Common myeloid progenitor, CD34-positive (primary cell): Measurements from ENCODE around the gene PRKAR2A.
"Not testable (repeated sequence)": the region's sequence is repeated elsewhere in the genome, so short reads cannot be mapped to it uniquely, and the experiment has no call there.

ENCODE experiments used
- CTCF ChIA-PET: fragments of 350-600 bp; sonication (Branson Sonifier 250); formaldehyde crosslinking; loops from one replicate; lab custom pipeline; 2021; ENCODE audit warnings: antibody characterized with exemption; lab: Charles Lee
- POLR2A ChIA-PET: fragments of 350-600 bp; sonication (Branson Sonifier 250); formaldehyde crosslinking; loops from one replicate; lab custom pipeline; 2021; ENCODE audit warnings: antibody characterized with exemption; lab: Charles Lee
- DNase-seq, 3 donors: peaks; one replicate each; pipeline versions ENCODE4 v3.0.0 to v3.0.0-alpha.2; 2013
- H3K27ac ChIP-seq, 2 experiments: 1 replicate in 1 of 2; 2 replicates in 1 of 2; pipeline ENCODE4 v1.7.0; 2013; ENCODE audit warnings: inconsistent platforms in 2 of 2, low read length in 2 of 2, mild to moderate bottlenecking in 2 of 2, low read depth in 1 of 2, moderate library complexity in 1 of 2; ENCODE audit not compliant: severe bottlenecking in 2 of 2, insufficient read depth in 1 of 2, poor library complexity in 1 of 2
- H3K27me3 ChIP-seq, 5 experiments: replicated peaks in 2 of 5; 1 replicate in 3 of 5; 2 replicates in 2 of 5; pipeline versions ENCODE4 v1.6.1 to v1.7.0; 2013; ENCODE audit warnings: low read length in 4 of 5, mild to moderate bottlenecking in 2 of 5, moderate library complexity in 2 of 5, inconsistent platforms in 1 of 5; ENCODE audit not compliant: insufficient read depth in 5 of 5, control insufficient read depth in 4 of 5
- H3K36me3 ChIP-seq, 4 experiments: 1 replicate in 2 of 4; 2 replicates in 2 of 4; pipeline versions ENCODE4 v1.6.1 to v1.7.0; 2013; ENCODE audit warnings: low read length in 3 of 4, control low read depth in 1 of 4, mild to moderate bottlenecking in 1 of 4; ENCODE audit not compliant: control insufficient read depth in 4 of 4, insufficient read depth in 4 of 4
- H3K4me1 ChIP-seq, 4 experiments: 1 replicate in 3 of 4; 2 replicates in 1 of 4; pipeline versions ENCODE4 v1.6.1 to v1.7.1; 2013; ENCODE audit warnings: low read length in 3 of 4, mild to moderate bottlenecking in 3 of 4, control low read depth in 1 of 4, inconsistent platforms in 1 of 4, moderate library complexity in 1 of 4; ENCODE audit not compliant: control insufficient read depth in 4 of 4, insufficient read depth in 4 of 4; ENCODE audit errors: control extremely low read depth in 1 of 4
- H3K4me3 ChIP-seq, 7 experiments: 1 replicate in 4 of 7; 2 replicates in 3 of 7; pipeline versions ENCODE4 v1.5.1 to v1.7.0; 2013; ENCODE audit warnings: mild to moderate bottlenecking in 7 of 7, low read length in 6 of 7, moderate library complexity in 6 of 7, inconsistent platforms in 2 of 7, low read depth in 2 of 7, control low read depth in 1 of 7; ENCODE audit not compliant: insufficient read depth in 4 of 7, control insufficient read depth in 1 of 7; ENCODE audit errors: extremely low read depth in 1 of 7
- H3K9me3 ChIP-seq, 5 experiments: 1 replicate in 4 of 5; 2 replicates in 1 of 5; pipeline versions ENCODE4 v1.6.1 to v1.7.1; 2013; ENCODE audit warnings: low read length in 4 of 5, mild to moderate bottlenecking in 2 of 5, inconsistent platforms in 1 of 5, low read depth in 1 of 5, moderate library complexity in 1 of 5; ENCODE audit not compliant: control insufficient read depth in 4 of 5, insufficient read depth in 2 of 5; ENCODE audit errors: control extremely low read depth in 1 of 5
- WGBS: methylation state at CpG from one replicate; pipeline ENCODE4 v1.1.5; 2013; ENCODE audit not compliant: insufficient coverage; 5-methylcytosine and 5-hydroxymethylcytosine counted together

The PRKAR2A gene

GRCh38 chr3:48762816-48763215 is 84.9 kb downstream of the PRKAR2A start:
- WGBS: no CpG with 5 or more reads among the region's 3 CpGs
- CTCF ChIA-PET: no interaction called here
- no peak for DNase-seq

GRCh38 chr3:48759991-48760540 is 87.6 kb downstream of the PRKAR2A start:
- peaks cover 6 to 23% (median 12%) of the 10 kb centered on the region in 4 experiments for H3K36me3 ChIP-seq
- H3K4me1 ChIP-seq, H3K27me3 ChIP-seq, H3K27ac ChIP-seq, H3K9me3 ChIP-seq, DNase-seq, H3K4me3 ChIP-seq: not testable (repeated sequence)
- CTCF ChIA-PET: interaction anchor here (0.7 to 1.2 kb wide), 3 partner anchors 20 to 295 kb away, joined by 3 to 5 read pairs (median 3); partner anchors contain the start of gene SLC25A20
- POLR2A ChIA-PET: interaction anchor here (0.6 kb wide), 1 partner anchor 22 kb away, joined by 3 read pairs; no protein-coding TSS in a partner anchor
- 100% methylated on average over 4 of the region's 5 CpGs for WGBS

More at GRCh38 chr3:48762816-48763215, 84.9 kb downstream of the PRKAR2A start:
- H3K36me3 ChIP-seq: peaks cover 2 to 18% (median 12%) of the 10 kb centered on the region in 4 experiments
- H3K27ac ChIP-seq: no peak overlapping the region
- no peaks in the 10 kb centered on the region for H3K4me1 ChIP-seq
- H3K27me3 ChIP-seq: no peaks in the 10 kb centered on the region
- H3K4me3 ChIP-seq: no peak overlapping the region
- POLR2A ChIA-PET: no interaction called here
- no peaks in the 10 kb centered on the region for H3K9me3 ChIP-seq

GRCh38 chr3:48759531-48759930 is 88.1 kb downstream of the PRKAR2A start:
- not testable (repeated sequence) for H3K4me1 ChIP-seq, DNase-seq, H3K27ac ChIP-seq, H3K4me3 ChIP-seq, H3K27me3 ChIP-seq, H3K9me3 ChIP-seq
- POLR2A ChIA-PET: interaction anchor here (0.6 kb wide), 1 partner anchor 22 kb away, joined by 3 read pairs; no protein-coding TSS in a partner anchor
- WGBS: 94% methylated on average over 3 of the region's 6 CpGs
- peaks cover 6 to 23% (median 10%) of the 10 kb centered on the region in 4 experiments for H3K36me3 ChIP-seq
- CTCF ChIA-PET: interaction anchor here (0.7 to 1.7 kb wide), 4 partner anchors 20 to 295 kb away, joined by 3 to 7 read pairs (median 4); partner anchors contain the start of gene SLC25A20

GRCh38 chr3:48759071-48759470 is 88.6 kb downstream of the PRKAR2A start:
- no peak for DNase-seq
- ChIA-PET POLR2A (interaction anchor here (0.6 kb wide), 1 partner anchor 21 kb away, joined by 3 read pairs; no protein-coding TSS in a partner anchor), CTCF (interaction anchor here (0.7 to 1.7 kb wide), 2 partner anchors 19 to 296 kb away, joined by 3 to 7 read pairs; no protein-coding TSS in a partner anchor)
- WGBS: no CpG with 5 or more reads among the region's 4 CpGs
- Histone ChIP-seq H3K36me3 (peaks cover 6 to 19% (median 8%) of the 10 kb centered on the region in 4 experiments), H3K27ac (no peak overlapping the region), H3K27me3 (no peaks in the 10 kb centered on the region), H3K4me3 (no peak overlapping the region), H3K9me3 (no peaks in the 10 kb centered on the region), H3K4me1 (no peaks in the 10 kb centered on the region)

GRCh38 chr3:48756640-48757039 is 91.0 kb downstream of the PRKAR2A start:
- CTCF ChIA-PET: interaction anchor here (0.8 kb wide), 1 partner anchor 17 kb away, joined by 3 read pairs; no protein-coding TSS in a partner anchor
- Histone ChIP-seq H3K27me3 (no peaks in the 10 kb centered on the region), H3K9me3 (no peaks in the 10 kb centered on the region), H3K36me3 (peaks cover 3 to 22% (median 13%) of the 10 kb centered on the region in 4 experiments), H3K27ac (no peak overlapping the region), H3K4me1 (no peaks in the 10 kb centered on the region), H3K4me3 (no peak overlapping the region)
- POLR2A ChIA-PET: interaction anchor here (0.9 kb wide), 1 partner anchor 18 kb away, joined by 3 read pairs; no protein-coding TSS in a partner anchor
- 100% methylated on average over 2 of the region's 5 CpGs for WGBS
- no peak for DNase-seq

- no peaks in the 10 kb centered on the region for H3K9me3 ChIP-seq
- no peak overlapping the region for H3K27ac ChIP-seq
- WGBS: 100% methylated on average over 1 of the region's 1 CpG
- ChIA-PET CTCF (interaction anchor here (0.6 to 0.9 kb wide), 2 partner anchors 11 to 12 kb away, joined by 3 to 4 read pairs; no protein-coding TSS in a partner anchor), POLR2A (no interaction called here)
- no peaks in the 10 kb centered on the region for H3K27me3 ChIP-seq
- no peak overlapping the region for H3K4me3 ChIP-seq
- no peaks in the 10 kb centered on the region for H3K4me1 ChIP-seq
- DNase-seq: no peak
- H3K36me3 ChIP-seq: peaks cover 3 to 36% (median 22%) of the 10 kb centered on the region in 4 experiments
These were observed 96.8 kb downstream of the PRKAR2A start for GRCh38 chr3:48750856-48751255.

GRCh38 chr3:48748754-48749153 is 98.9 kb downstream of the PRKAR2A start:
- Histone ChIP-seq H3K4me1 (no peaks in the 10 kb centered on the region), H3K27me3 (no peaks in the 10 kb centered on the region), H3K27ac (no peak overlapping the region), H3K36me3 (peaks cover 3 to 38% (median 26%) of the 10 kb centered on the region in 4 experiments), H3K9me3 (no peaks in the 10 kb centered on the region), H3K4me3 (no peak overlapping the region)
- CTCF ChIA-PET: interaction anchor here (1.4 to 1.7 kb wide), 3 partner anchors 9 to 13 kb away, joined by 5 to 6 read pairs (median 5); no protein-coding TSS in a partner anchor
- POLR2A ChIA-PET: no interaction called here
- DNase-seq: no peak
- 100% methylated on average over 1 of the region's 3 CpGs for WGBS
